Measurements from ENCODE around the gene TNRC6B.

Gene TNRC6B

DNA sequence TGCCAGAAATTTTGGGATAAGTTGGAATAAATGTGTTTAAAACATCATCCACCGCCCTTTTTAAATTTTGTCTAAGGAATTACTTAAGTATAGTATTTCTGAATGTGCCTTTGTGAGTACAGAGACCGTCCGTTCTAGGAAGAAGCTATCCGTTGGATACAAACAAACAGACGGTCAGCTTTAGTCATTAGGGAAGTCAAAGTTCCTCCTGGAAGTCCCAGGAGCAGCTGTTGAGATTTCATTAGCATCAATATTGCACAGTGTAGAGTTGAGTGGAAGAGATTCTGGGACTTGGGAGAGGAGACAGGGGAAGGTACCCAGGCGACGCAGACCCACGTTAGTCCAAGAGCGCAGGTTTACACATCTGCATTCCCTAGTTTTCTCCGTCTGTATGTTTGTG, 152.9 kb downstream of the TNRC6B start:
- H3K4me3 ChIP-seq (ENCODE audit: low read depth, low read length), result no peak overlapping the region
- no peak for TF ChIP-seq CTCF (IDR thresholded peaks at IDR 0.05; ENCODE audit: borderline replicate concordance, insufficient read depth, low read depth, low read length)

DNA sequence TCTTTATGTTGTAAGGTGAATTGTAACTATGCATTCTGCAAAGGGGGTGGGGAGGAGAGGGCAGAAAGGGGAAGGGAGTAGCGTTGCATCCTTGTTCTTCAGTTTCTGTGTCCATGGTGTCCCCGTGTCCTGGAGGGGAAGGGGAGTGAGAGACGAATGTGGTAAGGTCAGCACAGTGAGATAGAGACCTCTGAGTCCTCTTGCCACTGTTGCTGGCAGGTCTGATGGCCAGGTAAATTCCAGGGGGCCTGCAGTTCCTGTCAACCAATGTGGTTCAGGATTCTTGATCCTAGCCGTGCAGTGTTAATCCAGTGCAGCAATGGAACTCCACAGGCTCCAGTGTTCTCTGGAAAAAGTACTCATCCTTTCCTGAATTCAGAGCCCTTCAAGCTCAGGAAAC, 154.0 kb downstream of the TNRC6B start:
- H3K4me3 ChIP-seq (ENCODE audit: low read depth, low read length), result no peak overlapping the region
- no peak for TF ChIP-seq CTCF (IDR thresholded peaks at IDR 0.05; ENCODE audit: borderline replicate concordance, insufficient read depth, low read depth, low read length)

DNA sequence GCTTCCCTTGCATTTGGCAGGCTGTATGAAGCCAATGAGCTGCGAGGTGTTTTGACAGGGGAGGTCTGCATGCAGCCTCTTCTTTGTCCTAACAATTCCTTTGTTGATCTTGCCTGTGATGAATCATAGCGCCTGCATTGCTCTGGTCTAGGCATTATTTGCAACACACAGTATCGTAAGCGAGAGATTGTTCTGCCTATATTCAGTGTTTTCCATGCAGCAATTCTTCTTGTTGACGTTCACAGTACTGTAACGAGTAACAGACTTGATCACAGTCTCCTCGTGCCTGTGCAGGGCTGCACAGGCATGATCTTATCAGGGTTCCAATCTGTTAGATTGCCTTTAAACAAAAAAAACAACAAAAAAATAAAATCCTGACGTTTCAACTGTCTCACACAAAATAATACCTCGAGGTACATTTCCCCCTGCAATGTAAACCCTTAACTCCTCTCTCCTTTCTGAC, 154.6 kb downstream of the TNRC6B start:
- no peak for TF ChIP-seq CTCF (IDR thresholded peaks at IDR 0.05; ENCODE audit: borderline replicate concordance, insufficient read depth, low read depth, low read length)
- H3K4me3 ChIP-seq (ENCODE audit: low read depth, low read length), result no peak overlapping the region

GRCh38 chr22:40334060-40334459, 156.3 kb downstream of the TNRC6B start:
- H3K4me3 ChIP-seq (ENCODE audit: low read depth, low read length), result no peak overlapping the region
- TF ChIP-seq CTCF (IDR thresholded peaks at IDR 0.05; ENCODE audit: borderline replicate concordance, insufficient read depth, low read depth, low read length), result no peak

DNA sequence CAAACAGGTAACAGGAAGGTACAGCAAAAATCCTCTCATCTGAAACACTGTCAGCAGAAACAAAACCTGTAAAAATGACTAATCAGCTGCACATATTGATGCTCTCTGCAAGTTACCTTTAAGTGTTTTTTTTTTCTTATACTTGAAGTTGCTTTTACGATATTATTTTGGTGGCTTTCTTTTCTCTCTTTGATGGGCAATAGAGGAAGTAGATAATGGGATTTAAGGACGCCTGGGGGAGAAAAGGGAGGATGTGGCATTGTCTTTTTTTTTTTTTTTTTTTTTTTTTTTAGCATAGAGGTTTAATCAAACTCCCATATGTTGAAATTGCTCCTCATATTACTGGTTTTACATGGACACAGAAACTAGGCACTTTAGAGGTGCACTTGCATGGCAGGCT, 157.2 kb downstream of the TNRC6B start:
- no peak overlapping the region for H3K4me3 ChIP-seq (ENCODE audit: low read depth, low read length)
- no peak for TF ChIP-seq CTCF (IDR thresholded peaks at IDR 0.05; ENCODE audit: borderline replicate concordance, insufficient read depth, low read depth, low read length)

DNA sequence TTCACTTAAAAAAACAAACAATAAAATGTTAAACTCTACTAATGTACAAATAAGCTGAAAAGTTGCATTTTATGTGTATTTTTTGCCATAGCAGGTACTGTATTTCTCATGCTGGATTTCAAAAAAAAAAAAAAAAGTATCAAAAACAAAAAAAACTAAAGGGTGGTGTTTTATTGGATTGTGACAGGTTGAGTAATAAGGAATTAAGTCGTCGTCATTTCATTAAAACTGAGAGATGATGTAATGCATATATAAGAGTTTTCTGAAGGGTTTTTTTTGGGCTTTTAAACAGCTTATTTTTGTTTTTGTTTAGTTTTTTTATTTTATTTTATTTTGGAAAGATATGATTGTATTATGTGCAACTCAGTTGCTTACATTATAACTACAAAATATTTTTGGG, 157.6 kb downstream of the TNRC6B start:
- TF ChIP-seq CTCF (IDR thresholded peaks at IDR 0.05; ENCODE audit: borderline replicate concordance, insufficient read depth, low read depth, low read length), result no peak
- H3K4me3 ChIP-seq (ENCODE audit: low read depth, low read length), result no peak overlapping the region

DNA sequence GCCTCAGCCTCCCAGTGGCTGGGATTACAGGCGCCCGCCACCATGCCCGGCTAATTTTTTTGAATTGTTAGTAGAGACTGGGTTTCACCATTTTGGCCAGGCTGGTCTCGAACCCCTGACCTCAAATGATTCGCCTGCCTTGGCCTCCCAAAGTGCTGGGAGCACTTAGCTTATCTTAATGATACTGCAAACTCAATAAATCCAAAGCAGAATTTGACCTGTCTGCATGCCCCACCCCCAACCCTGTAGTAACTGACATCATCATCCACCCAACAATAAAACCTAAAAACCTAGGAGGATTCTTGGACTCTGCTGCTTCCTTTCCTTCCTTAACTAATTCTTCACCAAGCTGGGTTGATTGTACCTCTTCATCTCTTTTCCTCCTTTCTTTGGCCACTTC, 162.3 kb downstream of the TNRC6B start:
- H3K4me3 ChIP-seq (ENCODE audit: low read depth, low read length), result no peak overlapping the region
- no peak for TF ChIP-seq CTCF (IDR thresholded peaks at IDR 0.05; ENCODE audit: borderline replicate concordance, insufficient read depth, low read depth, low read length)
